Mesendoderm (in vitro differentiated cells): ENCODE measurements around the gene ADISSP.

Experiments
- DNase-seq: peaks from one replicate; pipeline ENCODE4 v3.0.0; 2013
- H2AK5ac ChIP-seq: 2 replicates; pipeline ENCODE4 v1.6.1; 2013; ENCODE audit warnings: low read length, inconsistent platforms
- H2BK120ac ChIP-seq: 2 replicates; pipeline ENCODE4 v1.6.1; 2013; ENCODE audit warnings: low read depth, mild to moderate bottlenecking, low read length, moderate library complexity, mixed read lengths
- H2BK15ac ChIP-seq: replicated peaks from 2 replicates; pipeline ENCODE4 v1.6.1; 2013; ENCODE audit warnings: low read depth, mild to moderate bottlenecking, moderate library complexity
- H2BK5ac ChIP-seq: 2 replicates; pipeline ENCODE4 v1.6.1; 2013; ENCODE audit warnings: low read length, inconsistent platforms
- H3K18ac ChIP-seq: 2 replicates; pipeline ENCODE4 v1.6.1; 2013; ENCODE audit warnings: mild to moderate bottlenecking, low read length, mixed read lengths
- H3K23ac ChIP-seq: one replicate; pipeline ENCODE4 v1.6.1; 2013; ENCODE audit warnings: low read length
- H3K27ac ChIP-seq: 2 replicates; pipeline ENCODE4 v1.5.1; 2013; ENCODE audit warnings: low read depth, mild to moderate bottlenecking, inconsistent platforms, low read length, moderate library complexity
- H3K27me3 ChIP-seq: 2 replicates; pipeline ENCODE4 v1.6.1; 2013; ENCODE audit warnings: low read length, control low read depth, mild to moderate bottlenecking, inconsistent platforms; ENCODE audit not compliant: insufficient read depth, poor library complexity
- H3K36me3 ChIP-seq: 2 replicates; pipeline ENCODE4 v1.6.1; 2013; ENCODE audit warnings: low read length, inconsistent platforms; ENCODE audit not compliant: control insufficient read depth, insufficient read depth
- H3K4ac ChIP-seq: one replicate; pipeline ENCODE4 v1.6.1; 2013; ENCODE audit warnings: low read depth, mild to moderate bottlenecking, low read length, moderate library complexity
- H3K4me1 ChIP-seq: 2 replicates; pipeline ENCODE4 v1.6.1; 2013; ENCODE audit warnings: low read depth, low read length, inconsistent platforms; ENCODE audit not compliant: control insufficient read depth
- H3K4me2 ChIP-seq: 2 replicates; pipeline ENCODE4 v1.6.1; 2013; ENCODE audit warnings: low read length
- H3K4me3 ChIP-seq: 2 replicates; pipeline ENCODE4 v1.5.1; 2013; ENCODE audit warnings: mild to moderate bottlenecking, low read length
- H3K56ac ChIP-seq: one replicate; pipeline ENCODE4 v1.6.1; 2013; ENCODE audit warnings: low read length
- H3K79me1 ChIP-seq: 2 replicates; pipeline ENCODE4 v1.6.1; 2013; ENCODE audit warnings: low read length, inconsistent platforms
- H3K79me2 ChIP-seq: 2 replicates; pipeline ENCODE4 v1.6.1; 2013; ENCODE audit warnings: mild to moderate bottlenecking, low read length; ENCODE audit not compliant: control insufficient read depth, insufficient read depth
- H3K9ac ChIP-seq: 2 replicates; pipeline ENCODE4 v1.6.1; 2013; ENCODE audit warnings: low read length, inconsistent platforms
- H4K5ac ChIP-seq: one replicate; pipeline ENCODE4 v1.6.1; 2013; ENCODE audit warnings: low read length
- H4K8ac ChIP-seq: one replicate; pipeline ENCODE4 v1.6.1; 2013; ENCODE audit warnings: low read depth, mild to moderate bottlenecking, control low read depth, low read length, moderate library complexity
- WGBS: extraction: QIAGEN DNeasy Blood & Tissue Kit; methylation state at CpG from one replicate; pipeline ENCODE4 v1.1.7; 2013; ENCODE audit warnings: low lambda C conversion rate, missing lambda C conversion rate; ENCODE audit not compliant: insufficient coverage; ENCODE audit errors: extremely low coverage; 5-methylcytosine and 5-hydroxymethylcytosine counted together

Gene ADISSP

DNA sequence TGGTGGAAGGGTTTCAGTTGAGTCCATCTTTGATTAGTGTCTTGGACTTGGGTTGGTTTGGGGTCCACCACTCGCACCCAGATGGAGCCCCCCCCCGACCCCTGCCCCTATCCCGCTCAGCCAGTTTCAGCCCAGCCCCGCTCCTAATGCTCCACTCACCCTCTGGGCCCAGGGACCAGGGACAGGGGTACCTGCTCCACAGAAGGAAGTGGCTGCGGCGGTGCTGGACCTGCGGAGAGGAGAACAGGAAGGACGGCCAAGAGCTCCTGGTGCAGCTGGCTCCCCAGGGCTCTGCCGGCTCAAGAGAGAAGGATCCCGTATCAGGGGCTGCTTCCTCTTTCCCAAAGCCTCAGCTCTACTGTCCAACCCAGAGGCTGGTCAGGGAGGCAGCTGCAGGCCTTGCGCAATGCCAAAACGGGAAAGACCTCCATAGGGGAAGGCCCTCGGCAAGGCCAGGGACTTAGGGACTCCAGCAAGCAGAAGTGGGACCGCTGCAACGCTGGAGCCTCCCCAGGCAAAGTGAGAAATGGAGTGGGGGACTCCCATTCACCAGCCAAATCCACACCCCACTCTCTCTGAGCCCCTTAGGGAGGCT lies 55.2 kb downstream of the ADISSP start, which contains the start of gene SIGLEC1:
Gene SIGLEC1, minus strand, starts transcription at position 322 of the 595 bp plus-strand sequence. CDS start 5,472 bp downstream, outside the sequence.
- Histone ChIP-seq H3K79me2 (no peaks in the 10 kb centered on the region), H2BK5ac (no peak within 1 kb of the TSS), H2BK120ac (no peak within 1 kb of the TSS), H3K27ac (no peak within 1 kb of the TSS), H4K5ac (no peak within 1 kb of the TSS), H3K79me1 (no peaks in the 10 kb centered on the region), H3K9ac (no peak within 1 kb of the TSS), H3K18ac (no peak within 1 kb of the TSS), H3K4me3 (no peak within 1 kb of the TSS), H3K36me3 (no peaks in the 10 kb centered on the region), H3K4me2 (no peak within 1 kb of the TSS), H3K56ac (no peak within 1 kb of the TSS), H3K27me3 (no peaks in the 10 kb centered on the region), H3K23ac (no peak within 1 kb of the TSS), H4K8ac (no peak within 1 kb of the TSS), H3K4ac (no peak within 1 kb of the TSS), H2BK15ac (no peak within 1 kb of the TSS), H2AK5ac (no peak within 1 kb of the TSS), H3K4me1 (no peaks in the 10 kb centered on the region)
- WGBS: no CpG with 5 or more reads among the region's 15 CpGs
- DNase-seq: no peak

DNA sequence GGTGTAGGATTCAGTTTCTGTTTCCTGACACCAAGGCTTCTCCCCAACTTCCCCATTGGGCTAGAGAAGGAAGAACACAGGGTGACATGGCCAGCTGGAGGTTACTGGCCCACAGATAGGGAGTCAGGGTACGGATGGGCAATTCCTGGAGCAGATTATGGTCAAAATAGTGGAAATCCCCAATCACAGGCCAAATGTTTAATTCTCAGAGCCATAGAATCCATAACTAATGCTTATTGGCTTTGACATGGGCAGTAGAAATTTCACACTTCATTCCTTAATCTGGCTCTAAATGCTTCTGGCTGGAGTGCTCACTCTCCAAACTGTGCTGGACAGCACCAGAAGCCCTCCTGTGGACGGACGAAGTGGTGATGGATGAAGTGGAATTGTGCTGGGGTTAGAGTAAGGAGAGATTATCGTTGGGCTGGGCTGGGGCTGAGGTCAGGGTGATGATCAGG lies 56.0 kb downstream of the ADISSP start:
- Histone ChIP-seq H2BK15ac (no peak overlapping the region), H3K9ac (no peak overlapping the region), H3K4me2 (no peak overlapping the region), H2AK5ac (no peak overlapping the region), H3K18ac (no peak overlapping the region), H3K79me2 (no peaks in the 10 kb centered on the region), H3K36me3 (no peaks in the 10 kb centered on the region), H3K4ac (no peak overlapping the region), H3K56ac (no peak overlapping the region), H2BK5ac (no peak overlapping the region), H3K23ac (no peak overlapping the region), H4K5ac (no peak overlapping the region), H4K8ac (no peak overlapping the region), H3K4me3 (no peak overlapping the region), H3K27me3 (no peaks in the 10 kb centered on the region), H3K4me1 (no peaks in the 10 kb centered on the region), H3K27ac (no peak overlapping the region), H3K79me1 (no peaks in the 10 kb centered on the region), H2BK120ac (no peak overlapping the region)
- WGBS: no CpG with 5 or more reads among the region's 4 CpGs
- DNase-seq: no peak

DNA sequence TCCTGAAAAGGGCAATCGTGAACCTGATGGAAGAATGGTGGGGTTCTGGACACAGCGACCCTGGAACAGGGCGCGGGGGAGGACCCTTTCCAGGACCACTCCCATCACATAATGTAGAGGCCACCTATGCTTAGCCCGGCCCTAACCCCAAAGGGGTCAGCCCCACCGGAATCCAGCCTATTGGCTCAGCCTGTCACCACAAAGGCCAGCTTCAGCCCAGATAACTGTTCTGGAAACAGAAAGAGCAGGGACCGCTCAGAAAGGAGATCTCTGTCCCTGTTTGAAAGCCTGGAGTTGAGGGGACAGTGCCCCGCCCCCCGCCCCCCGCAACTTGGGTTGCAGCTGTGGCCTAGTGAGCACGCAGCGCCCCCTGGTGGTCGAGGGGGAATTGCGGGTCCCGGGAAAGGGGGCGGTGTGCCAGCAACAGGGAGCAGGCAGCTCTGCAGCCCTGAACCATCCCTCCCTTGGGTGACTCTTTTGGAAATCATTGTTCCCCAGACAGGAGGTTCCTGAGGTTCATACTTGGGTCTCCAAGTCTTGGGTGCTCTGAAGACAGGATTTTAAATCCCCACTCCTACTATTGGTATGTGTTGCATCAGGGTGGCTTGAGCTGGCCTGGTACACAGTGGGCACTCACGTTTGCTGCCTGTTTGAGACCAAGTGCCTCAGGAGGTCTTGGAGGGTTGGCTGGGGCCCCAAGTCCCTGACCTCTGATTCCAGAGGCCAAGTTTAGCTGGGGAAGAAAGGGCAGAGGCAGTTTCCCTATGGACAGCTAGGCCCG lies 56.7 kb downstream of the ADISSP start:
- Histone ChIP-seq H3K79me1 (no peaks in the 10 kb centered on the region), H3K18ac (no peak overlapping the region), H3K36me3 (no peaks in the 10 kb centered on the region), H3K4me2 (no peak overlapping the region), H4K8ac (no peak overlapping the region), H3K56ac (no peak overlapping the region), H3K4me3 (no peak overlapping the region), H3K27me3 (no peaks in the 10 kb centered on the region), H3K4ac (no peak overlapping the region), H2AK5ac (no peak overlapping the region), H3K23ac (no peak overlapping the region), H4K5ac (no peak overlapping the region), H3K27ac (no peak overlapping the region), H3K9ac (no peak overlapping the region), H2BK5ac (no peak overlapping the region), H3K4me1 (no peaks in the 10 kb centered on the region), H2BK120ac (no peak overlapping the region), H2BK15ac (no peak overlapping the region), H3K79me2 (no peaks in the 10 kb centered on the region)
- no CpG with 5 or more reads among the region's 18 CpGs for WGBS
- peak; percentile 47 for DNase-seq

DNA sequence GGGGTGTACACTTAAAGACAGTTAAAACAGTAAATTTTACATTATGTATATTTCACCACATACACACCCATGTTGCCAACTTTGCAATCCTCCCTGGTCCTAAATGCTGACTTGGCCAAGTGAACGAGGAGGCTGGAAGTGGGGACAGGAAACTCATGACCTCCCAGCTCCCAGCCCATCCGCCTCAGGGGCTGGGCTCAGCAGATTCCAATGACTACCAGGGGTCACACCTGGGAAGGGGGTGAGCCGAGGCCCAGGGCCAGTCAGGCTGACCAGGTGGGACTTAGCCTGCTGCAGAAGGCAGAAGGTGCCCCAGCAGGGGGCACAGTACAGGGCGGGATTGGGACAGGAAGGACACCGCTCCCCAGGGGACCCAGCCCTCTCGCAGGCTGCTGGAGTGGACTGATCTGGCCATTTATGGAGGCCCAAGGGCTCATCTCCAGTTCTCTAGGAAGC lies 57.5 kb downstream of the ADISSP start:
- Histone ChIP-seq H3K36me3 (no peaks in the 10 kb centered on the region), H2BK15ac (no peak overlapping the region), H4K5ac (no peak overlapping the region), H3K4me2 (no peak overlapping the region), H4K8ac (no peak overlapping the region), H3K79me2 (no peaks in the 10 kb centered on the region), H3K4me3 (no peak overlapping the region), H3K27me3 (no peaks in the 10 kb centered on the region), H2BK120ac (no peak overlapping the region), H3K4me1 (no peaks in the 10 kb centered on the region), H3K4ac (no peak overlapping the region), H2AK5ac (no peak overlapping the region), H2BK5ac (no peak overlapping the region), H3K56ac (no peak overlapping the region), H3K9ac (no peak overlapping the region), H3K27ac (no peak overlapping the region), H3K79me1 (no peaks in the 10 kb centered on the region), H3K18ac (no peak overlapping the region), H3K23ac (no peak overlapping the region)
- no peak for DNase-seq
- no CpG with 5 or more reads among the region's 6 CpGs for WGBS

DNA sequence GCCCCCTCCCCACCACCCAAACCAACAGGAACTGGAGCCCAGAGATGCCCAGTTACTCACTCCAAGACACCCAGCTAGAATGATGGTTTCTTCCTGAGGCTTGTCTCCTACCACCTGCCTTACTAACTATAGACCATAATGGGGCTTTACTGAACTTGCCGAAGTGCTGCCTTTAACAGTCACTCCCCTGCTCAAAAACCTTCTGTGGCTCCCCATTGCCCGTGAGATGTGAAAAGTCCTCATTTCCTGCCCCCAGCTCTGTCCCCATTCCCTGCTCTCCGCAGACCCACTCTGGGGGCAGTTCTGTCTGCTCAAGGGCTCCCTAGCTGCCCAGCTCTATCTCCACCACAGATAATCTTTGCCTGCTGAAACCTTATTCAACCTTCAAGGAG lies 60.0 kb downstream of the ADISSP start:
- H3K18ac ChIP-seq: no peak overlapping the region
- no peaks in the 10 kb centered on the region for H3K79me1 ChIP-seq
- H3K4me2 ChIP-seq: no peak overlapping the region
- H4K5ac ChIP-seq: no peak overlapping the region
- no peaks in the 10 kb centered on the region for H3K36me3 ChIP-seq
- no peak overlapping the region for H3K4ac ChIP-seq
- no peak overlapping the region for H2BK15ac ChIP-seq
- no peaks in the 10 kb centered on the region for H3K27me3 ChIP-seq
- H2AK5ac ChIP-seq: no peak overlapping the region
- H2BK5ac ChIP-seq: no peak overlapping the region
- H3K79me2 ChIP-seq: no peaks in the 10 kb centered on the region
- no peak overlapping the region for H2BK120ac ChIP-seq
- WGBS: no CpG with 5 or more reads among the region's 3 CpGs
- no peak overlapping the region for H3K9ac ChIP-seq
- H4K8ac ChIP-seq: no peak overlapping the region
- H3K4me1 ChIP-seq: no peaks in the 10 kb centered on the region
- no peak for DNase-seq
- no peak overlapping the region for H3K27ac ChIP-seq
- no peak overlapping the region for H3K4me3 ChIP-seq
- H3K56ac ChIP-seq: no peak overlapping the region
- H3K23ac ChIP-seq: no peak overlapping the region
